Activated CD4-positive, alpha-beta T cell treated with anti-CD3 and anti-CD28 coated beads, Interleukin-2, amount 10 ng/mL, durations not matched to agents 24 days and 14 days (primary cell): ENCODE results near the gene KRTAP12-2. TPM values are rescaled to one million over a fixed set of nuclear protein-coding genes. Genes with fewer than 3 reads are reported as not detected.
"Not testable (repeated sequence)": the region's sequence is repeated elsewhere in the genome, so short reads cannot be mapped to it uniquely, and the experiment has no call there.

Experiments
- DNase-seq: peaks from one replicate; pipeline ENCODE4 v3.0.0; 2022
- H3K27ac Mint-ChIP-seq: one replicate; pipeline ENCODE4 v1.8.0; 2022; ENCODE audit warnings: mild to moderate bottlenecking, mixed read lengths
- H3K27me3 Mint-ChIP-seq: one replicate; pipeline ENCODE4 v1.8.0; 2022; ENCODE audit warnings: mixed read lengths
- H3K36me3 Mint-ChIP-seq: one replicate; pipeline ENCODE4 v1.8.0; 2022; ENCODE audit warnings: low read depth, mild to moderate bottlenecking, mixed read lengths
- H3K4me1 Mint-ChIP-seq: one replicate; pipeline ENCODE4 v1.8.0; 2021; ENCODE audit warnings: mixed read lengths
- H3K4me3 Mint-ChIP-seq: one replicate; pipeline ENCODE4 v1.8.0; 2022; ENCODE audit warnings: mild to moderate bottlenecking, moderate library complexity, mixed read lengths
- H3K9me3 Mint-ChIP-seq: one replicate; pipeline ENCODE4 v1.8.0; 2021; ENCODE audit warnings: mixed read lengths
- intact Hi-C: fragments of 100-400 bp; cut with micrococcal nuclease; formaldehyde crosslinking; loops from one replicate; pipeline ENCODE4 v1.15.1; 2023
- total RNA-seq: library from RNA; stranded (reverse); gene quantifications from 2 replicates; pipeline ENCODE4 v1.2.3, GENCODE V29; 2022

Gene KRTAP12-2
- total RNA-seq, 1 donor from 2014 or later, result not detected

- H3K4me3 Mint-ChIP-seq, DNase-seq, intact Hi-C loops, H3K36me3 Mint-ChIP-seq, H3K4me1 Mint-ChIP-seq, H3K27me3 Mint-ChIP-seq, H3K27ac Mint-ChIP-seq: not testable (repeated sequence)
- H3K9me3 Mint-ChIP-seq, result peaks cover 19% of the 10 kb centered on the region
Measured at GRCh38 chr21:44646366-44647221, 20.1 kb downstream of the KRTAP12-2 start, which contains the start of gene KRTAP10-11. Gene KRTAP10-11, plus strand, starts transcription at chr21:44646414. Its CDS starts 45 bp downstream, at chr21:44646459.

GRCh38 chr21:44644878-44645277 is 21.8 kb downstream of the KRTAP12-2 start:
- H3K27ac Mint-ChIP-seq, result no peak overlapping the region

GRCh38 chr21:44643741-44644310 is 22.9 kb downstream of the KRTAP12-2 start:
- intact Hi-C loops, result no loop called here
- Mint-ChIP-seq H3K27me3 (peaks cover 6% of the 10 kb centered on the region), H3K27ac (no peak overlapping the region), H3K4me1 (peaks cover 2% of the 10 kb centered on the region), H3K4me3 (no peak overlapping the region), H3K36me3 (peaks cover 7% of the 10 kb centered on the region), H3K9me3 (peaks cover 31% of the 10 kb centered on the region)
- peak; percentile 44 for DNase-seq

More at GRCh38 chr21:44644878-44645277, 21.8 kb downstream of the KRTAP12-2 start:
- DNase-seq, result no peak
- intact Hi-C loops, result no loop called here
- Mint-ChIP-seq H3K36me3 (peaks cover 7% of the 10 kb centered on the region), H3K9me3 (peaks cover 29% of the 10 kb centered on the region), H3K4me3 (no peak overlapping the region), H3K4me1 (peaks cover 2% of the 10 kb centered on the region), H3K27me3 (peaks cover 6% of the 10 kb centered on the region)

DNA sequence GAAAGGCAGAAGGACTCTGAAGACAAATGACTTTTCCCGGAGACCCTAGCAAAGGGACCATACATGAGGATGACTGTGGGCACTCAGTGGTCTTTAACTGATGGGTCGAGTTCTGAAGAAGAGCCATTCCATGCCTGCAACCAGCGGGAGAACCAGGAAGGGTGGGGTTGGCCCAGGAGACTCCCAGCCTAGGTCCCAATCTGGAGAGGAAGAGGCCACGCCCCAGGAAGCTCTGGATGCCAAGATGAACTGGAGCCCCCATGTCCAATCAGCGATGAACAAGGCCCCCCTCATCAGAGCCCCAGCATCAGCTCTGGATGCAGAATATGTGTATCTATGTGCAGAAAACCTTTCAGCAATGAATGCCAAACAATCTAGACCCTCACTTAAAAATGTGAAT is 26.0 kb downstream of the KRTAP12-2 start:
- intact Hi-C loops, result no loop called here
- DNase-seq, result no peak
- H3K9me3 Mint-ChIP-seq, result peaks cover 31% of the 10 kb centered on the region

GRCh38 chr21:44639331-44639655 is 27.4 kb downstream of the KRTAP12-2 start:
- Mint-ChIP-seq H3K36me3 (peaks cover 2% of the 10 kb centered on the region), H3K4me1 (no peaks in the 10 kb centered on the region), H3K27ac (no peak overlapping the region), H3K27me3 (peaks cover 9% of the 10 kb centered on the region), H3K9me3 (peaks cover 28% of the 10 kb centered on the region), H3K4me3 (no peak overlapping the region)
- intact Hi-C loops, result no loop called here
- peak; percentile 48 for DNase-seq

More for the DNA sequence above, 26.0 kb downstream of the KRTAP12-2 start:
- peaks cover 7% of the 10 kb centered on the region for H3K36me3 Mint-ChIP-seq
- H3K4me1 Mint-ChIP-seq, result no peaks in the 10 kb centered on the region
- H3K27ac Mint-ChIP-seq, result no peak overlapping the region
- H3K4me3 Mint-ChIP-seq, result no peak overlapping the region
- H3K27me3 Mint-ChIP-seq, result peaks cover 5% of the 10 kb centered on the region

DNA sequence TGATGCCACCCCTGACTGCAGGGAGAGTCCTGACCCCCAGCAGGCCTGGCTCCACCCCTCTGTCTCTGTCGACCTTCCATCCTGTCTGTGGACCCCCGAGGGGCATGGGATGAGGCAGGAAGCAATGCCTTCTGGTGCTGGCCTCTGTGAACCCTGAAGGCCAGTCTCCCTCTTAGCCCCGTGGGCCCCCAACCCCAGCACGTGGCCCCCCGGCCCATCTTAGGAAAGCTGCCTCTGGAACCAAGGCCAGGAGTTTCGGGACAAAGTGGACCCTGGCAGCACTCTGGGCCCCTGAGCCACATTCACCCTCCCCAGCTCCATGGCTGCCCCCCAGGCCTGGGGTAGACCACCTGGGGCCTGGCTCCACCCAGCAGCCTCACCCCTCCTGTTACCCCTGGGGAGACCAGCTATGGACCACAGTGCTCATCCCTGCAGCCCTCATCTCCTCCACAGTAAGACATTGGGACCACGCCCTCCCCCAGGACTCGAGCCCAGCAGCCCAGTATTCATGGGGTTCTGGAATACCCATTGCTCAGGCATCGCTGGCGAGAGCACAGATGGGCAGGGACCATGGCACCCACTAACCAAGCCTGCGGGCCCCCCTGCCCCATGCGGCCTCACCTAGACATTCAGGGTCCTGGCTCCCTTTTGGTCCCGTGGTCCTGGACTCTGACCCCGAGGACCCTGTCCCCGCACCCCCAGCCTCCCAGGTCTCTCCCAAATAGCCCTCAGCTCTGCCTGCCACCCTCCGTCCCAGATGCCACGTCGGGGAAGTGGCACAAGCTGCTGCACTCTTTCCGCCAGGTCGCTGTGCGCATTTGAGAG is 28.0 kb downstream of the KRTAP12-2 start:
- H3K4me3 Mint-ChIP-seq, intact Hi-C loops, H3K27ac Mint-ChIP-seq, H3K36me3 Mint-ChIP-seq, DNase-seq, H3K4me1 Mint-ChIP-seq: not testable (repeated sequence)
- peaks cover 34% of the 10 kb centered on the region for H3K9me3 Mint-ChIP-seq
- H3K27me3 Mint-ChIP-seq, result peaks cover 10% of the 10 kb centered on the region

DNA sequence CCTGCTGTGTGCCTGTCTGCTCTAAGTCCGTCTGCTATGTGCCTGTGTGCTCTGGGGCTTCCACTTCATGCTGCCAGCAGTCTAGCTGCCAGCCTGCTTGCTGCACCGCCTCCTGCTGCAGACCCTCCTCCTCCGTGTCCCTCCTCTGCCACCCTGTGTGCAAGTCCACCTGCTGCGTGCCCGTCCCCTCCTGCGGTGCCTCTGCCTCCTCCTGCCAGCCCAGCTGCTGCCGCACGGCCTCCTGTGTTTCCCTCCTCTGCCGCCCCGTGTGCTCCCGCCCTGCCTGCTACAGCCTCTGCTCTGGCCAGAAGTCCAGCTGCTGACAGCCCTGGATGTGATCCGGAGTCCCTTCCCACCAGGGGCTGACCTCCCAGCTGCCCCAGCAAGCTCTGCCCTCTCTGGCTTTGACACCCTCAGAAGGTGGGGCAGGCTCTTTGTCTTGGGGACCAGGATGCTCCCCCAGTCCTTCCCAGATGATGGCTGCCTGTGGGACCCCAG is 28.8 kb downstream of the KRTAP12-2 start:
- H3K27ac Mint-ChIP-seq, H3K4me3 Mint-ChIP-seq, intact Hi-C loops, H3K36me3 Mint-ChIP-seq, H3K4me1 Mint-ChIP-seq, DNase-seq: not testable (repeated sequence)
- peaks cover 13% of the 10 kb centered on the region for H3K27me3 Mint-ChIP-seq
- peaks cover 32% of the 10 kb centered on the region for H3K9me3 Mint-ChIP-seq

- Mint-ChIP-seq H3K4me3 (no peak within 1 kb of the TSS), H3K27me3 (peaks cover 13% of the 10 kb centered on the region), H3K9me3 (peaks cover 30% of the 10 kb centered on the region), H3K36me3 (peaks cover 3% of the 10 kb centered on the region), H3K27ac (no peak within 1 kb of the TSS), H3K4me1 (no peaks in the 10 kb centered on the region)
- no peak for DNase-seq
- intact Hi-C loops, result no loop called here
Measured at GRCh38 chr21:44637018-44637850, 29.5 kb downstream of the KRTAP12-2 start, which contains the start of gene KRTAP10-10. Gene KRTAP10-10, plus strand, starts transcription at chr21:44637356. Its CDS starts 62 bp downstream, at chr21:44637418.

- no peak for DNase-seq
- H3K27ac Mint-ChIP-seq, result no peak overlapping the region
- intact Hi-C loops, result no loop called here
- peaks cover 37% of the 10 kb centered on the region for H3K9me3 Mint-ChIP-seq
- H3K4me3 Mint-ChIP-seq, result no peak overlapping the region
- peaks cover 6% of the 10 kb centered on the region for H3K36me3 Mint-ChIP-seq
- H3K27me3 Mint-ChIP-seq, result peaks cover 14% of the 10 kb centered on the region
- peaks cover 2% of the 10 kb centered on the region for H3K4me1 Mint-ChIP-seq
Measured at GRCh38 chr21:44636209-44637017, 30.3 kb downstream of the KRTAP12-2 start.

DNA sequence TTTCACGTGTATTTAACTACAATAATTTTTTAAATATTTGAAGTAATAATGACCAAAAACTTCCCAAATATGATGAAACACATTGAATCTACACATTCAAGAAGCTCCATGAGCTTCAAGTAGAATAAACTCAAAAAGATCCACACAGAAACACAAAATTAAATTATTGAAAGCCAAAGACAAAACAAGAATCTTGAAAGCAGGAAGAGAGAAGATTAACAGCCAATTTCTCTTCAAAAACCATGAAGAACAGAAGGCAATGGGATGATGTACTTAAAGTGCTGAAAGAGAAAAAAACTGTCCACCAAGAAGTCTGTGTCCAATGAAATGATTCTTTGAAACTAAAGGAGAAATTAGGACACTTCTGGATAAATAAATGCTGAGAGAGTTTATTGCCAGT is 34.7 kb downstream of the KRTAP12-2 start:
- Mint-ChIP-seq H3K9me3 (peaks cover 42% of the 10 kb centered on the region), H3K4me3 (no peak overlapping the region)
- intact Hi-C loops, result no loop called here

GRCh38 chr21:44630440-44630839 is 36.3 kb downstream of the KRTAP12-2 start:
- H3K36me3 Mint-ChIP-seq, result peaks cover 16% of the 10 kb centered on the region
- intact Hi-C loops, result no loop called here
- H3K4me3 Mint-ChIP-seq, result no peak overlapping the region
- DNase-seq, result no peak
- H3K4me1 Mint-ChIP-seq, result peaks cover 6% of the 10 kb centered on the region
- H3K27ac Mint-ChIP-seq, result no peak overlapping the region
- peaks cover 11% of the 10 kb centered on the region for H3K27me3 Mint-ChIP-seq
- H3K9me3 Mint-ChIP-seq, result peaks cover 42% of the 10 kb centered on the region

More for the DNA sequence above, 34.7 kb downstream of the KRTAP12-2 start:
- peaks cover 16% of the 10 kb centered on the region for H3K36me3 Mint-ChIP-seq
- H3K27me3 Mint-ChIP-seq, result peaks cover 11% of the 10 kb centered on the region
- DNase-seq, result no peak
- no peak overlapping the region for H3K27ac Mint-ChIP-seq
- H3K4me1 Mint-ChIP-seq, result peaks cover 6% of the 10 kb centered on the region

- Mint-ChIP-seq H3K36me3 (peaks cover 20% of the 10 kb centered on the region), H3K4me1 (peaks cover 6% of the 10 kb centered on the region), H3K27ac (no peak overlapping the region), H3K4me3 (no peak overlapping the region), H3K9me3 (peaks cover 45% of the 10 kb centered on the region), H3K27me3 (peaks cover 6% of the 10 kb centered on the region)
- intact Hi-C loops, result no loop called here
- DNase-seq, result no peak
Measured at GRCh38 chr21:44628707-44629391, 37.9 kb downstream of the KRTAP12-2 start.
